Measurements from ENCODE around the gene PPIC. TPM values are rescaled to one million over a fixed set of nuclear protein-coding genes. Genes with fewer than 3 reads are reported as not detected.
A peak's percentile ranks its signal among the peaks of the same experiment; 100 is the strongest.

The PPIC gene
- total and polyA plus RNA-seq, 9 donors, result 20.6 to 37.8 (median 24.3) TPM

DNA sequence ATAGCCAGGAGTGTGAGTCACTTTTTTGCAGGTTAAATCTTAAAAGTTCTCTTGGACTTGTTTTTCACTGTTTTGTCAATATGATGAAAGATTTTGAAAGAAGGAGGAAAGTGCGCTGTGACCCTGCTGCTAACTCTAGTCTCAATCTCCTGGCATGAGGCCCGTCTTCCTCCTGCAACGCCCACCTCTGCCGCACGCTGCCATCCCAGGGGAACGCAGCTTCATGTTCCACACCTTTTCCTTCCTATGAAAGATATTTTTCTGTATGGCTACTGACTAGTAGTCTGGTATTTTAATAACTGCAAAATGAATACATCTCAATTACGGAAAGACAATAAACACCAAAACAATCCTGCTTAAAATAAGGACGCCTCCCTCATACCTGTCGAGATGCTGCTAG lies 8.3 kb downstream of the PPIC start:
- Histone ChIP-seq H3K9me3 (replicated peaks; ENCODE audit: control insufficient read depth, low read depth, low read length) (no peaks in the 10 kb centered on the region), H3K4me1 (ENCODE audit: control insufficient read depth, insufficient read depth, low read length) (no peaks in the 10 kb centered on the region), H3K36me3 (ENCODE audit: control insufficient read depth, insufficient read depth, low read length) (peaks cover 9% of the 10 kb centered on the region), H3K4me3 (ENCODE audit: low read length) (no peak overlapping the region), H3K27me3 (ENCODE audit: control insufficient read depth, insufficient read depth, low read length) (no peaks in the 10 kb centered on the region), H3K27ac (ENCODE audit: low read length) (no peak overlapping the region)
- WGBS (ENCODE audit: insufficient coverage), result 94% methylated on average over 3 of the region's 9 CpGs
- DNase-seq, result no peak

DNA sequence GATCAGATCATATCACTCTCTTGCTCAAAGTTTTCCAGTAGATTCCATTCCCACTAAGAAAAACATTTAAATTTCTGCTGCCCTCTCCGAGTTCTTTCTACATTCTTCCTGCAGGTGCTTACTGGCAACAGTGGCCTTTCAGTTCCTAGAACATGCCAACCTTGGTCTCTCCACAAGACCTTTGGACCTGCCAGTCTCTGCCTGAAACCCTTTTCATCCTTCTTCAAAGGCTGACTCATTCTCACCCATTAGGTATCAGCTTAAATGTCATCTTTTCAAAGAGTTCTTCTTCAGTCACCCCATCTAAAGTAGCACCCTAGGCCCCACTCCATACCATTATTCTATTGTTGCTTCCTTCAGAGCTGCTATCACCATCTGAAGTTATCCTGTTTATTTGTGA lies 21.8 kb downstream of the PPIC start:
- 89% methylated on average over 1 of the region's 1 CpG for WGBS (ENCODE audit: insufficient coverage)
- Histone ChIP-seq H3K4me3 (ENCODE audit: low read length) (no peak overlapping the region), H3K27ac (ENCODE audit: low read length) (no peak overlapping the region), H3K9me3 (replicated peaks; ENCODE audit: control insufficient read depth, low read depth, low read length) (no peaks in the 10 kb centered on the region), H3K36me3 (ENCODE audit: control insufficient read depth, insufficient read depth, low read length) (no peaks in the 10 kb centered on the region), H3K27me3 (ENCODE audit: control insufficient read depth, insufficient read depth, low read length) (no peaks in the 10 kb centered on the region), H3K4me1 (ENCODE audit: control insufficient read depth, insufficient read depth, low read length) (no peaks in the 10 kb centered on the region)
- no peak for DNase-seq

DNA sequence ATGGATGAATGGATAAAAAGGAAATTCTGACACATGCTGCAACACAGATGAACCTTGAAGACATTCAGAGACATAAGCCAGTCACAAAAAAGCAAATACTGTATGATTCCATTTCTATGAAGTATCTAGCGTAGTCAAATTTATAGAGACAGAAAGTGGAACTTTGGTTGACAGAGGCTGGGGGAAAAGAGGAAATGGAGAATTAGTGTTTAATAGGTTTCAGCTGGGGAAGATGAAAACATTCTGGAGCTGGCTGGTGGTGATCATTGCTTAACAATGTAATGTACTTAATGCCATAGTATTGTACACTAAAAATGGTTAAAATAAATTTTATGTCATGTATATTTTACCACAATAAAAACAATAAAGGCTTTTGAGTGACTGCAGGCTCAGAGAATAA lies 24.2 kb downstream of the PPIC start:
- DNase-seq, result no peak
- H3K27ac ChIP-seq (ENCODE audit: low read length), result no peak overlapping the region
- WGBS (ENCODE audit: insufficient coverage), result 29% methylated on average over 1 of the region's 1 CpG

DNA sequence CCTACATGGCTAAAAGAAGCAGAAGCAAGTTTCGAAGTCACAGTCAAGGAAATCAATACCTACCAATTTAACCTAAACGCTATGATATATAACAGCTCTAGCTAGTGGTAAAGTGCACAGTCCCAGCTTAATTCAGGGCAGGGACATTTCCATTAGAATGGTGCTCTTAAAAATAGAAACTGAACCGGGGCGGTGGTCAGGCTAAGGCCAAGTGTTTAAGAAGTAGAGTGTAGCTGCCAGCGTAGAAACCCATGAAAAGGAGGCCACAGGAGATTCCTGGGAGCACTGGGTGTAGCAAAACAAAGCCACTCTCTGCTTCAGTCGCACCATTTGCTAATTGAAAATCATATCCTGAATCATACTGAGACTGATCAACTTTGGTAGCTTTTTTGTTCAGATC lies 28.8 kb downstream of the PPIC start:
- Histone ChIP-seq H3K27ac (ENCODE audit: low read length) (no peak overlapping the region), H3K36me3 (ENCODE audit: control insufficient read depth, insufficient read depth, low read length) (no peaks in the 10 kb centered on the region), H3K27me3 (ENCODE audit: control insufficient read depth, insufficient read depth, low read length) (no peaks in the 10 kb centered on the region), H3K4me1 (ENCODE audit: control insufficient read depth, insufficient read depth, low read length) (no peaks in the 10 kb centered on the region), H3K9me3 (replicated peaks; ENCODE audit: control insufficient read depth, low read depth, low read length) (no peaks in the 10 kb centered on the region), H3K4me3 (ENCODE audit: low read length) (no peak overlapping the region)
- whole genome bisulfite sequencing (ENCODE audit: insufficient coverage), result 60% methylated on average over 3 of the region's 6 CpGs
- DNase-seq, result no peak

More for the DNA sequence above, 24.2 kb downstream of the PPIC start:
- no peaks in the 10 kb centered on the region for H3K36me3 ChIP-seq (ENCODE audit: control insufficient read depth, insufficient read depth, low read length)
- H3K27me3 ChIP-seq (ENCODE audit: control insufficient read depth, insufficient read depth, low read length), result no peaks in the 10 kb centered on the region
- no peaks in the 10 kb centered on the region for H3K9me3 ChIP-seq (replicated peaks; ENCODE audit: control insufficient read depth, low read depth, low read length)
- H3K4me1 ChIP-seq (ENCODE audit: control insufficient read depth, insufficient read depth, low read length), result no peaks in the 10 kb centered on the region
- no peak overlapping the region for H3K4me3 ChIP-seq (ENCODE audit: low read length)

DNA sequence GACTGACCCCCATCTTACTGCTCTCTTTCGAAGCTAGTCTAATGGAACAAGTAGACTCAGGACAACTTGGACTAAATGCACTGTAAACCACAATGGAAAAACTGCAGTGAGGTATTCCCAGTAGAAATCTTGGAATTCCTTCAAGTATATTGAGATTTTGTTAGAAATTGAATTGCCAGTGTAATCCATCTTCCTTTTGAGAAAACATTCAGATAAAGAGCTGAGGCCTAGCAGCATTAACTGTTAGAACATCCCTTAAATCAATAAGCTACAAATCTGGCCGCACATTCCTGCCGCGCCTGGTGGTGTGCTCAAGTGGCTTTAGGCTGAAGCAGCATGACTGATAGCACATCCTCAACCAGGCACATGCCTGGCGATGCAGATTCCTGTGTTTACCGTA lies 29.3 kb downstream of the PPIC start:
- WGBS (ENCODE audit: insufficient coverage), result 50% methylated on average over 2 of the region's 6 CpGs
- H3K4me1 ChIP-seq (ENCODE audit: control insufficient read depth, insufficient read depth, low read length), result no peaks in the 10 kb centered on the region
- no peaks in the 10 kb centered on the region for H3K27me3 ChIP-seq (ENCODE audit: control insufficient read depth, insufficient read depth, low read length)
- DNase-seq, result peak; percentile 34
- H3K36me3 ChIP-seq (ENCODE audit: control insufficient read depth, insufficient read depth, low read length), result no peaks in the 10 kb centered on the region
- H3K4me3 ChIP-seq (ENCODE audit: low read length), result no peak overlapping the region
- no peaks in the 10 kb centered on the region for H3K9me3 ChIP-seq (replicated peaks; ENCODE audit: control insufficient read depth, low read depth, low read length)
- no peak overlapping the region for H3K27ac ChIP-seq (ENCODE audit: low read length)

DNA sequence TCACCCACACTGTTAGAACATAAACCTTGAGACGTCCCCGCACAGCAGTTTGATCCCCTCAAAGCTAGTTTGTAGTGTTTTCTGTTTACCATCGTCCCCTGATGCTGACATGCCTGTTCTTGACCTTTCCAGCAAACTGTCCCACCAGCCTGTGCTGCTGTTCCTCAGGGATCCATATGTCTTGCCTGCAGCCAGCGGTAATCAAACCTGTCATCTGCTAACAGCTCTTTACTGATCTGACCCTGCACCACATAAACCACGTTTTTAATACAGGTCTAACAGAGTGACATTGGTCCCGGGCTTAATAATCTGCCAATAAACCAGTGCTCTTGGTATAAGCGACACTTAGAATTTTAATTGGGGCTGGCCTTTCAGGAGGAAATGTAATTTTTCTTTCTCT lies 34.7 kb downstream of the PPIC start:
- no peaks in the 10 kb centered on the region for H3K27me3 ChIP-seq (ENCODE audit: control insufficient read depth, insufficient read depth, low read length)
- H3K4me3 ChIP-seq (ENCODE audit: low read length), result no peak overlapping the region
- DNase-seq, result no peak
- H3K36me3 ChIP-seq (ENCODE audit: control insufficient read depth, insufficient read depth, low read length), result no peaks in the 10 kb centered on the region
- H3K4me1 ChIP-seq (ENCODE audit: control insufficient read depth, insufficient read depth, low read length), result peaks cover 4% of the 10 kb centered on the region
- H3K9me3 ChIP-seq (replicated peaks; ENCODE audit: control insufficient read depth, low read depth, low read length), result no peaks in the 10 kb centered on the region
- WGBS (ENCODE audit: insufficient coverage), result 48% methylated on average over 2 of the region's 7 CpGs
- H3K27ac ChIP-seq (ENCODE audit: low read length), result no peak overlapping the region

DNA sequence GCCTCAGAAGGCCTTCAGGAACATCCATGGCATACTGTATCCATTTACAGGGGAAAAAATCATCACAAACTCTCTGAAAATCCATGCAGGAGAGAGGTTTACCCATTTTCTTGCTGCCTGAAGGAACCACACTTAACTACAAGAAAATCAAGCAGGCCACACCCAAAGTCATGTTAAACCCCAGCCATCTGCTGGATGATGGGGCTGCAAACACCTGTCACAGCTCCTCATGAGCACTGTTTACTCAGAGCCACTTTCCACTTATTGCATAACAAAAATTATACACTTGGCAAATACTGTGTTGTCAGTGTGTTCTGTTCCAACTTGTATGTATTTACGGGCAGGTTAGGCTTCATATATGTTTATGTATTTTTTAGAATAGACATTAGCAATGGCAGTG lies 35.8 kb downstream of the PPIC start:
- no peaks in the 10 kb centered on the region for H3K9me3 ChIP-seq (replicated peaks; ENCODE audit: control insufficient read depth, low read depth, low read length)
- no peak overlapping the region for H3K4me3 ChIP-seq (ENCODE audit: low read length)
- peaks cover 4% of the 10 kb centered on the region for H3K4me1 ChIP-seq (ENCODE audit: control insufficient read depth, insufficient read depth, low read length)
- H3K36me3 ChIP-seq (ENCODE audit: control insufficient read depth, insufficient read depth, low read length), result no peaks in the 10 kb centered on the region
- H3K27ac ChIP-seq (ENCODE audit: low read length), result no peak overlapping the region
- no peaks in the 10 kb centered on the region for H3K27me3 ChIP-seq (ENCODE audit: control insufficient read depth, insufficient read depth, low read length)
- no CpG with 5 or more reads among the region's 1 CpG for WGBS (ENCODE audit: insufficient coverage)
- peak; percentile 25 for DNase-seq

DNA sequence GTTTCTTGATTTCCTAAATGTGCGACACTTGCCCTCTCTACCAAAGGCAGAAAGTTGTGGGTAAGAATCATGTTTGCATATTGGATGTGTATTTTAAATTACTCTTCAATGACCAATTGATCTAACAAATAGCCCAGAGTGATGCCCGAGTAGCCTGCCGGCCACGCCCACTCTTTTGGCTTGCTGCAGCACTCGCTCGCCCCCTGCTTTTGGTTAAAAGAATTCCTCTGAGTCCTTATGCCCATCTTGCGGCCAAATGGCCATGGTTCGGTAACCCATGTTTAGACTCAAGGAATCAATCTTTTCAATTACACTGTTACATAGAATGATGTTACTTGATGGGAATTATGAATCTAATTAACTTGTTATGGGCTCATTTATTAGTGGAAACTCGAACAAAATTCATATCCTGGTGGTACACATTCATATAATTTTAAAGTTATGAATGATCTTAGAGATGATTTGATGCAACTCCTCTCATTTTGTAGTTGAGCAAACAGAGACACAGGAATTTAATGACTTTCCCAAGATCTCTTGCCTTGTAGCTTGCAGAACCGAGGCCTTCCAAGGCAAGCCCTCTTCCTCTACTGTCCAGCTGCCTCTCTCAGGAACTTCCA lies 36.5 kb downstream of the PPIC start:
- Histone ChIP-seq H3K27me3 (ENCODE audit: control insufficient read depth, insufficient read depth, low read length) (no peaks in the 10 kb centered on the region), H3K4me1 (ENCODE audit: control insufficient read depth, insufficient read depth, low read length) (peaks cover 4% of the 10 kb centered on the region), H3K27ac (ENCODE audit: low read length) (no peak overlapping the region), H3K36me3 (ENCODE audit: control insufficient read depth, insufficient read depth, low read length) (no peaks in the 10 kb centered on the region), H3K4me3 (ENCODE audit: low read length) (no peak overlapping the region), H3K9me3 (replicated peaks; ENCODE audit: control insufficient read depth, low read depth, low read length) (no peaks in the 10 kb centered on the region)
- no peak for DNase-seq
- WGBS (ENCODE audit: insufficient coverage), result 67% methylated on average over 5 of the region's 10 CpGs

DNA sequence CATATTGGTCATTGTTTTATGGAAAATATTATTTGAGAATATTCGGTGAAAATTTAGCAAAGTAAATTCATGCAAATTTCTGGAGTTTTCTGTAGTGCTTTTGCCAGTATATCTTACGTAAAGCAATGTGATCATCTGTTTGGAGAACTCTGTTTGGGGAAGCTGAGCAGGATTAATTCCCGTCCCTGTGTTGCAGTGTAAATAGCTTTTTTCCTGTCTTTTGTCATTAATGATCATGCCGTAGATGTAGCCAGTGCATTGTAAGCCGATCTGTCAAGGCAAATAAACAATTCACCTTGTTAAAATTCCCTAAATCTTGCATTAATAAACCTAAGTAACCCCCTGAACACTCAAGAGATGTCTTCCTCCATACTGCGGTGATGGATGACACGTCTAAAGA lies 39.2 kb downstream of the PPIC start:
- Histone ChIP-seq H3K9me3 (replicated peaks; ENCODE audit: control insufficient read depth, low read depth, low read length) (no peaks in the 10 kb centered on the region), H3K27me3 (ENCODE audit: control insufficient read depth, insufficient read depth, low read length) (no peaks in the 10 kb centered on the region), H3K36me3 (ENCODE audit: control insufficient read depth, insufficient read depth, low read length) (no peaks in the 10 kb centered on the region), H3K4me1 (ENCODE audit: control insufficient read depth, insufficient read depth, low read length) (peaks cover 4% of the 10 kb centered on the region), H3K27ac (ENCODE audit: low read length) (no peak overlapping the region), H3K4me3 (ENCODE audit: low read length) (no peak overlapping the region)
- WGBS (ENCODE audit: insufficient coverage), result 50% methylated on average over 1 of the region's 7 CpGs
- no peak for DNase-seq

DNA sequence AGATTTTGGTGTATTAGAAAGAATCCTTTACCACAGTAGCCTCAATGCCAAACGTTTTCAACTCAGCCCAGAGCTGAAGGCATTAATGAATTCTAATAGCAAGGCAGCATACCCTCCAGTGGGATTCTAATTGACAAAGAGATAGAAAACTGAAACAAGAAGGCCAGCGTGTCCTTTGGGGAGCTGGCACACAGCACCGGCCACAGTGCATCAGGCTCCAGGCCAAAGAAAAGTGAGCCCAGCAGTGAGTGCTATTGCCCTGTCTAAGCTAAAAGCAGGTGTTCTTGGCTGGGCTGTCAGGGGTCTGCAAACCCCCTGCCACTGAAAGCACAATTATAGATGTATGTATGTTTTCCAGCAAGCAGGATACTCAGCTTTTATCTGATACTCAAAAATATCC lies 40.4 kb downstream of the PPIC start:
- Histone ChIP-seq H3K36me3 (ENCODE audit: control insufficient read depth, insufficient read depth, low read length) (no peaks in the 10 kb centered on the region), H3K4me1 (ENCODE audit: control insufficient read depth, insufficient read depth, low read length) (peaks cover 4% of the 10 kb centered on the region), H3K4me3 (ENCODE audit: low read length) (no peak overlapping the region), H3K27me3 (ENCODE audit: control insufficient read depth, insufficient read depth, low read length) (no peaks in the 10 kb centered on the region), H3K9me3 (replicated peaks; ENCODE audit: control insufficient read depth, low read depth, low read length) (no peaks in the 10 kb centered on the region), H3K27ac (ENCODE audit: low read length) (no peak overlapping the region)
- WGBS (ENCODE audit: insufficient coverage), result 85% methylated on average over 2 of the region's 3 CpGs
- no peak for DNase-seq

Data from muscle of leg (tissue), 11 donors.